IMR-90 (cell line): ENCODE results near the gene ZC3H8.

Experiments used
- FOS ChIP-seq: fragments of 150-350 bp; IDR thresholded peaks from 2 replicates; pipeline ENCODE4 v1.6.1; 2016; ENCODE audit warnings: low read depth, low read length
- MAFK ChIP-seq: IDR thresholded peaks from 2 replicates; pipeline ENCODE4 v1.6.1; 2012; ENCODE audit warnings: low read depth, low read length, improper control_type of control experiment
- MAZ ChIP-seq: IDR thresholded peaks from 2 replicates; pipeline ENCODE4 v1.6.1; 2012; ENCODE audit warnings: low read depth, mild to moderate bottlenecking, low read length, improper control_type of control experiment, moderate library complexity, borderline replicate concordance
- MXI1 ChIP-seq: IDR thresholded peaks from 2 replicates; pipeline ENCODE4 v1.6.1; 2012; ENCODE audit warnings: low read depth, mild to moderate bottlenecking, low read length, moderate library complexity, borderline replicate concordance
- NFE2L2 ChIP-seq: fragments of 150-350 bp; IDR thresholded peaks from 2 replicates; pipeline ENCODE4 v1.6.1; 2016; ENCODE audit warnings: low read depth, mild to moderate bottlenecking, low read length
- POLR2A ChIP-seq: IDR thresholded peaks from 2 replicates; pipeline ENCODE4 v1.6.1; 2012; ENCODE audit warnings: mild to moderate bottlenecking, low read depth, low read length
- RAD21 ChIP-seq: IDR thresholded peaks from 2 replicates; pipeline ENCODE4 v1.6.1; 2012; ENCODE audit warnings: low read length, improper control_type of control experiment
- SMC3 ChIP-seq: fragments of 150-350 bp; IDR thresholded peaks from 2 replicates; pipeline ENCODE4 v1.6.1; 2016; ENCODE audit warnings: low read depth, mild to moderate bottlenecking, antibody characterized with exemption, low read length, moderate library complexity
- TF ChIP-seq, protein P1 (sequence below): conservative IDR thresholded peaks from 2 replicates; pipeline ENCODE4 v1.5.1; 2012; ENCODE audit warnings: mild to moderate bottlenecking, low read depth, low read length, improper control_type of control experiment

DNA sequence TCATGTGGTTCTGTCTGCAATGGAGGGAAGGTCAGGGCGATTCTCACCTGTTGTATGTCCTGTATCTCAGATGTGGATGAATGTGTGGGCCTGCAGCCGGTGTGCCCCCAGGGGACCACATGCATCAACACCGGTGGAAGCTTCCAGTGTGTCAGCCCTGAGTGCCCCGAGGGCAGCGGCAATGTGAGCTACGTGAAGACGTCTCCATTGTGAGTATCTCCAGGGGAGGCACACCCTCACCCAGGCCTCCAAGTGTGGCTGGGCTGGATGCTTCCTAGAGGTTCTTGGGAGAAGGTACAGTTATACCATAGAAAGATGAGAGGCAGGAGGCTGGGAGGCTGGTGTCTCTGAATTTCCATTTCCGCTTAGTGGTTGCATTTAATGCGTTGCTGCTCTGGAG lies 69.7 kb downstream of the ZC3H8 start:
- TF ChIP-seq, protein P1, sequence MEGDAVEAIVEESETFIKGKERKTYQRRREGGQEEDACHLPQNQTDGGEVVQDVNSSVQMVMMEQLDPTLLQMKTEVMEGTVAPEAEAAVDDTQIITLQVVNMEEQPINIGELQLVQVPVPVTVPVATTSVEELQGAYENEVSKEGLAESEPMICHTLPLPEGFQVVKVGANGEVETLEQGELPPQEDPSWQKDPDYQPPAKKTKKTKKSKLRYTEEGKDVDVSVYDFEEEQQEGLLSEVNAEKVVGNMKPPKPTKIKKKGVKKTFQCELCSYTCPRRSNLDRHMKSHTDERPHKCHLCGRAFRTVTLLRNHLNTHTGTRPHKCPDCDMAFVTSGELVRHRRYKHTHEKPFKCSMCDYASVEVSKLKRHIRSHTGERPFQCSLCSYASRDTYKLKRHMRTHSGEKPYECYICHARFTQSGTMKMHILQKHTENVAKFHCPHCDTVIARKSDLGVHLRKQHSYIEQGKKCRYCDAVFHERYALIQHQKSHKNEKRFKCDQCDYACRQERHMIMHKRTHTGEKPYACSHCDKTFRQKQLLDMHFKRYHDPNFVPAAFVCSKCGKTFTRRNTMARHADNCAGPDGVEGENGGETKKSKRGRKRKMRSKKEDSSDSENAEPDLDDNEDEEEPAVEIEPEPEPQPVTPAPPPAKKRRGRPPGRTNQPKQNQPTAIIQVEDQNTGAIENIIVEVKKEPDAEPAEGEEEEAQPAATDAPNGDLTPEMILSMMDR = no peak
- no peak for TF ChIP-seq POLR2A
- TF ChIP-seq MXI1 = no peak
- TF ChIP-seq RAD21 = no peak
- no peak for TF ChIP-seq FOS
- no peak for TF ChIP-seq MAZ
- TF ChIP-seq SMC3 = no peak
- TF ChIP-seq MAFK = no peak
- no peak for TF ChIP-seq NFE2L2
